Ascending aorta (tissue), 2 donors: ENCODE results near the gene HES4. TPM values are rescaled to one million over a fixed set of nuclear protein-coding genes. Genes with fewer than 3 reads are reported as not detected.

ENCODE experiments used
- DNase-seq, 2 donors: peaks; one replicate each; pipeline ENCODE4 v3.0.0-alpha.2; 2019; ENCODE audit warnings: low spot score in 2 of 2
- H3K27ac ChIP-seq, 2 donors: fragments of 200-600 bp; sonication (generic); one replicate each; pipeline ENCODE4 v1.5.1; 2016 to 2017; ENCODE audit warnings: mild to moderate bottlenecking in 1 of 2
- H3K27me3 ChIP-seq: fragments of 200-600 bp; sonication (generic); one replicate; pipeline ENCODE4 v1.5.1; 2017
- H3K36me3 ChIP-seq, 2 donors: fragments of 200-600 bp; sonication (generic); one replicate each; pipeline ENCODE4 v1.5.1; 2016
- H3K4me1 ChIP-seq, 2 donors: fragments of 200-600 bp; sonication (generic); one replicate each; pipeline ENCODE4 v1.5.1; 2016 to 2017; ENCODE audit warnings: mild to moderate bottlenecking in 1 of 2
- H3K4me3 ChIP-seq, 2 donors: fragments of 200-600 bp; sonication (generic); one replicate each; pipeline ENCODE4 v1.5.1; 2016 to 2017; ENCODE audit warnings: mild to moderate bottlenecking in 1 of 2
- H3K9me3 ChIP-seq, 2 donors: fragments of 200-600 bp; sonication (generic); one replicate each; pipeline ENCODE4 v1.5.1; 2016
- CTCF ChIP-seq, 3 experiments: fragments of 200-600 bp in 2 of 3; fragments of 450-650 bp in 1 of 3; sonication (generic) in 2 of 3; IDR thresholded peaks; one replicate each; pipeline ENCODE4 v1.5.1; 2016 to 2019; ENCODE audit warnings: antibody characterized with exemption in 3 of 3, mild to moderate bottlenecking in 1 of 3, moderate library complexity in 1 of 3
- intact Hi-C: fragments of 100-400 bp; cut with DNase I; formaldehyde crosslinking; loops from one replicate; pipeline ENCODE4 v1.15.1; 2023
- total RNA-seq: library from RNA; depleted of rRNA; stranded (reverse); fragments of >200 nt; gene quantifications from one replicate; pipeline ENCODE4 v1.1.0, GENCODE V29; 2016

Gene HES4
- total RNA-seq, 1 donor from 2014 or later, result 285 TPM

- Histone ChIP-seq H3K4me1 (peaks cover 2 to 5% of the 10 kb centered on the region in 2 donors), H3K27me3 (peaks cover 26% of the 10 kb centered on the region), H3K4me3 (no peak overlapping the region), H3K27ac (no peak overlapping the region), H3K9me3 (no peaks in the 10 kb centered on the region), H3K36me3 (no peaks in the 10 kb centered on the region)
- intact Hi-C loops, result no loop called here
- DNase-seq, result no peak
- TF ChIP-seq CTCF (IDR thresholded peaks at IDR 0.05), result no peak
Measured at GRCh38 chr1:971751-972506, 28.0 kb downstream of the HES4 start.

GRCh38 chr1:970973-971730 is 28.7 kb downstream of the HES4 start:
- Histone ChIP-seq H3K4me3 (no peak overlapping the region), H3K4me1 (peaks cover 6 to 10% of the 10 kb centered on the region in 2 donors), H3K36me3 (no peaks in the 10 kb centered on the region), H3K27me3 (peaks cover 26% of the 10 kb centered on the region), H3K9me3 (no peaks in the 10 kb centered on the region), H3K27ac (no peak overlapping the region)
- intact Hi-C loops, result no loop called here
- DNase-seq, result no peak
- no peak for TF ChIP-seq CTCF (IDR thresholded peaks at IDR 0.05)

GRCh38 chr1:970242-970972 is 29.5 kb downstream of the HES4 start:
- Histone ChIP-seq H3K4me1 (peaks cover 4 to 8% of the 10 kb centered on the region in 2 donors), H3K4me3 (no peak overlapping the region), H3K9me3 (no peaks in the 10 kb centered on the region), H3K27ac (no peak overlapping the region), H3K36me3 (no peaks in the 10 kb centered on the region), H3K27me3 (peaks cover 26% of the 10 kb centered on the region)
- TF ChIP-seq CTCF (IDR thresholded peaks at IDR 0.05), result no peak
- intact Hi-C loops, result no loop called here
- DNase-seq, result no peak

GRCh38 chr1:969260-969855 is 30.5 kb downstream of the HES4 start:
- no peaks in the 10 kb centered on the region for H3K9me3 ChIP-seq
- DNase-seq, result no peak
- no peaks in the 10 kb centered on the region for H3K36me3 ChIP-seq
- H3K4me1 ChIP-seq, result peaks cover 4 to 8% of the 10 kb centered on the region in 2 donors
- no peak overlapping the region for H3K27ac ChIP-seq
- no peak for TF ChIP-seq CTCF (IDR thresholded peaks at IDR 0.05)
- H3K27me3 ChIP-seq, result peaks cover 23% of the 10 kb centered on the region
- H3K4me3 ChIP-seq, result no peak overlapping the region
- intact Hi-C loops, result no loop called here
